ENCODE measurements around the gene GPR139. TPM values are rescaled to one million over a fixed set of nuclear protein-coding genes. Genes with fewer than 3 reads are reported as not detected.

Gene GPR139
- total RNA-seq, 2 experiments from 2014 or later, result not detected

DNA sequence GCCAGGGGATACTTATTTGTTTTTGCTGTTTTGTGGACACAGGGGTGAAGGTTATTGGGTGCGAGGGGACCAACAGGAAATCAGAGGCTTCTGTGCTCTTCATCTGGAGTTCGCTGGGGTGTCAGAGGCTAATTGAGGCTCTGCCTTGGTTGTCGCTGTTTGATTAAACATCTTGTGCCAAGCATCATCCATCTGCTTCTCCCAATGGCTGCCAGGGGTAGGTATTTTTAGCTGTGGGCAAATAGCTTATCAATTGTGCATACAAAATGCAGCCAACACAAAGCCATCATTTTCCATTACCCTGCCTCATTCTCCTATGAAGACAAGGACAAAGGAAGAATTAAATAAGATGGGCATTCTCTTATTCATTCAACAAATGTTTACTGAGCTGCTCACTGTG, 27.8 kb downstream of the GPR139 start:
- DNase-seq, result no peak
- Mint-ChIP-seq H3K36me3 (ENCODE audit: low read depth) (no peaks in the 10 kb centered on the region), H3K9me3 (ENCODE audit: insufficient read depth) (no peaks in the 10 kb centered on the region), H3K27me3 (ENCODE audit: low read depth) (no peaks in the 10 kb centered on the region), H3K27ac (no peak overlapping the region), H3K4me3 (no peak overlapping the region), H3K4me1 (ENCODE audit: low read depth) (no peaks in the 10 kb centered on the region)
- ChIA-PET POLR2A (no interaction called here), CTCF (no interaction called here)
- ATAC-seq, result no peak

DNA sequence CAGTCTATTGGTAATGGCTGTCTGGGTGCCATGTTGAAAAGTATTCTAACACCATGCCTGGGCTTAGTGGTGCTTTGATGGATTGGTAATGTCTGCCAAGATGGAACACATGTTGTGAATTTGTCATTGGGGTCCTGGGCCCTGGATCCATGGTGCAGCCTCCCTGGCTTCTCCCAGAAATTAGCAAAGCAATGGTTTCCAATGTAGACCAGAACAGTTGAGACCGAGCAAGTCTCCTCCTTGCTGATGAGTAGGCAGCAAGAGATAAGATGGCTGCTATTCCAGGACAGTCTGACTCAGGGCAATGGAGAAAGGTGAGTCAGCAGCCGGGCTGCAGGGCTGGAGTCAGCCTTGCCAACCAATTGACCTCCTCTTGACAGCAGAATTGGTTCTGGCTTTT, 30.8 kb downstream of the GPR139 start:
- ChIA-PET CTCF (no interaction called here), POLR2A (interaction anchor here (0.6 kb wide), 1 partner anchor 105 kb away, joined by 3 read pairs; no protein-coding TSS in a partner anchor)
- Mint-ChIP-seq H3K9me3 (ENCODE audit: insufficient read depth) (no peaks in the 10 kb centered on the region), H3K4me3 (no peak overlapping the region), H3K27me3 (ENCODE audit: low read depth) (no peaks in the 10 kb centered on the region), H3K4me1 (ENCODE audit: low read depth) (no peaks in the 10 kb centered on the region), H3K27ac (no peak overlapping the region), H3K36me3 (ENCODE audit: low read depth) (no peaks in the 10 kb centered on the region)
- ATAC-seq, result no peak
- no peak for DNase-seq

DNA sequence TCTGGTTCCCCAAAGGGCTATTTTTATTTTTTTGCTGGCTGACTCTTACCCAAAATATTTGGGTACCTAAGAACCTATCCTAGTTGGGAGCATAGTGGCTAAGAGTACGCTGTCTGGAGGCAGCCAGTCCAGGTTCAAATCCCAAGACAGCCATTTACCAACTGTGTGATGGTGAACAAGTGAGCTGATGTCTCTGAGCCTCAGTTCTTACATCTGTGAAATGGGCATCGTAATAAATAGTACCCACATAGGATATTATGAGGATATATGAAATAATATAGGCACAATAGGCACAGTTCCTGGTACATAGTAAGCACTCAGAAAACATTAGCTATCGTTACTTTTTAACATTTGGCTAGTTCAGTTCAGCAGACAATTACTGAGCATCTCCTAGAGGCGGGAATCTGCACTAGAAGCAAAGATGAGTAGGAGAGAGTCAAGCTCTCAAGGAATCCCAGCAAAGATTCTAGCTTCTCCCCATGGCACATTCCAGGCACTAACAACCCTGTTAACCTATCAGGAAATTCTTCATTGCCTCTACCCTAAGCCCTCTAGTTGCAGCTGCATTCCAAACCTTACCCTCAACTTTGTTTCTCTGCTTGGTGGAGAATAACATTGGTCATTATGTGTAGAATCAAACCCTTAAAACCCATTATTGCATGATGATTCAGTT, 31.6 kb downstream of the GPR139 start:
- Mint-ChIP-seq H3K9me3 (ENCODE audit: insufficient read depth) (no peaks in the 10 kb centered on the region), H3K36me3 (ENCODE audit: low read depth) (no peaks in the 10 kb centered on the region), H3K27me3 (ENCODE audit: low read depth) (no peaks in the 10 kb centered on the region), H3K27ac (no peak overlapping the region), H3K4me3 (no peak overlapping the region), H3K4me1 (ENCODE audit: low read depth) (no peaks in the 10 kb centered on the region)
- CTCF ChIA-PET, result no interaction called here
- POLR2A ChIA-PET, result interaction anchor here (0.6 kb wide), 1 partner anchor 105 kb away, joined by 3 read pairs; no protein-coding TSS in a partner anchor
- ATAC-seq (no peak), DNase-seq (no peak)

DNA sequence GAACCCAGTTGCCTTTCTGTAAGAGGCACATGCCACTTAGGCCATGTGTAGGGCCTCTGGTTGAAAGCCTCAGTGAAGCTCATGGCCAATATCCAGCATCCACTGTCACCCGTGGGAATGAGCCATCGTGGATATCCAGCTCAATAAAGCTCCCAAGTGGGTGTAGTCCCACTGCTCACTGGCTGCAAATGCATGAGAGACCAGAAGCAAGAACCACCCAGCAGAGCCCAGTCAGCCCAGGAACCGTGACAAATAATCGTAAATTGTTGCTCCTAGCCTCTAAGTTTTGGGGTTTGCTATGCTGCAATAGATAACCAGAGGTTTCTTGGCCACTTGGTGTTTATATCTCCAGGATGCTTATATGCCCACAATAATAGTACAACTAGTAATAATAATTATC, 33.7 kb downstream of the GPR139 start:
- Mint-ChIP-seq H3K4me3 (no peak overlapping the region), H3K9me3 (ENCODE audit: insufficient read depth) (no peaks in the 10 kb centered on the region), H3K27ac (no peak overlapping the region), H3K4me1 (ENCODE audit: low read depth) (no peaks in the 10 kb centered on the region), H3K36me3 (ENCODE audit: low read depth) (no peaks in the 10 kb centered on the region), H3K27me3 (ENCODE audit: low read depth) (no peaks in the 10 kb centered on the region)
- DNase-seq, result no peak
- CTCF ChIA-PET, result no interaction called here
- POLR2A ChIA-PET, result no interaction called here
- no peak for ATAC-seq

DNA sequence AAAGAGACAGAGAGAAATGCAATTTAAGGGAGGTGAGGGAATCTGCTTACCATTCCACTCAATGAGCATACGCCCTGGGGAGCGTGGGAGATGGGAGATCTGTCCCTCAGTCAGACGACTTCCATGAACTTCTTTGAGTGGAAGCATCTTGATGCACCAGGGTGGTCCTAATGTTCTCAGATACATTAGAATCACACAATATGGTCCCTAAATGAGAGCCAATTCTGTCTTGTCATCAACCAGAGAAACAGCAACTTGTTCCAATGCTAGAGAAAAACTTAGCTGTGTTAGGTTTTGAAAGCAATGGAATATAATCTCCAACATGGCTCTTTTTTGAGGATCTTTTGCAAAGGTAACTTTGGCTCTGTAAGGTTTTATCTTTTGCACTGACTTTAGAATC, 44.1 kb downstream of the GPR139 start:
- DNase-seq (no peak), ATAC-seq (no peak)
- H3K27ac Mint-ChIP-seq, result no peak overlapping the region
- H3K9me3 Mint-ChIP-seq (ENCODE audit: insufficient read depth), result no peaks in the 10 kb centered on the region
- H3K4me1 Mint-ChIP-seq (ENCODE audit: low read depth), result no peaks in the 10 kb centered on the region
- H3K36me3 Mint-ChIP-seq (ENCODE audit: low read depth), result no peaks in the 10 kb centered on the region
- H3K4me3 Mint-ChIP-seq, result no peak overlapping the region
- no peaks in the 10 kb centered on the region for H3K27me3 Mint-ChIP-seq (ENCODE audit: low read depth)
- ChIA-PET CTCF (no interaction called here), POLR2A (no interaction called here)

DNA sequence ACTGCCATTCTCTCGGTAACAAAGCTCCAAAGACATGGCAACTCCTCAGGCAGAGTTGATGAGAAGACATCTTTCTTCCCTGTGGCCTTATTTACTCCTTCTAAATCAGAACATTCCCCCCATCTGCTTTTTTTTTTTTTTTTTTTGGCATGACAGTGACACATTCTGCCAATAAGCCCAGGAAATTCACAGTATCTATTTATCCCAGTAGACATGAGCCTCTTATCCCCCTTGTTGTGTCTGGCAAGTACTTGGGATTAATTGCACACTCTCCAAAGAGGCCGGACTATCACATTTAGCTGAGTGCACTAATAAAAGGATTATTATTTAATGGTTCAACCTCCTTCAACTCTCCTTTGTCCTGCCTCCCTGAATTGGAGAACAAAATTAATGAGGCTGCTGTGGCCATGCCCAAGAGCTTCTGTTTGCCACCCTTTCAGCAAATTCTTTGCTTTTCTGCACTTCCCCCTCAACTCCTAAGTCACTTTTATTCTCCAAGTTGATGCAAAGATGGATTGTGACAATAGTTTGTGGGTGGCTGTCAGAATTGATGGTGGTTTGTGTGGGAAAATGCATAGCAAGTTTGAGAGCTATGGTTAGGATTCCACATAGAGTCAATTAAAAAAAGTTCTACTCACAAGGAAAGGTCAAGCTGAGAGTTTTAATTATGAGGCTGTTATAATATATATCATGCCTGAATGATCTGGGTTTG, 47.2 kb downstream of the GPR139 start:
- Mint-ChIP-seq H3K27me3 (ENCODE audit: low read depth) (no peaks in the 10 kb centered on the region), H3K36me3 (ENCODE audit: low read depth) (no peaks in the 10 kb centered on the region), H3K4me1 (ENCODE audit: low read depth) (no peaks in the 10 kb centered on the region), H3K9me3 (ENCODE audit: insufficient read depth) (no peaks in the 10 kb centered on the region), H3K27ac (no peak overlapping the region), H3K4me3 (no peak overlapping the region)
- DNase-seq (no peak), ATAC-seq (no peak)
- CTCF ChIA-PET, result no interaction called here
- POLR2A ChIA-PET, result no interaction called here

DNA sequence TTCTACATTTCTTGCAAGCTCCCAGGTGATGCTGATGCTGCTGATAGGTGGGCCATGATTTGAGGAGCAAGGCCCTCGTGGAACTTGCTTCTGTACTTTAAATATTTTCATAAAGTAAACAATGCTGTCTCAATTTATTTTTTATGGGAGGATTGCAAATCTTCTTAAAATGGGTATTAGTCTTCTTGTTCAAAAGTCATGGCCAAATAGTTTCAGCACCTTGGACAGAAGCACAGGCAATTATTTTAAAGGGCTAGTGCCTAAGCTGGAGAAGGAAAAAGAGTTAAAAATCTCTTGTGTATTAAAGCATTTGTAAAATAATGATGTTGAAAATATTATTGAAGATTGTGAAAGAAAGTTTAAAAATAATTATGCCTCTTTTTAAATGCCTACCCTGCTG, 50.5 kb downstream of the GPR139 start:
- H3K27me3 Mint-ChIP-seq (ENCODE audit: low read depth), result no peaks in the 10 kb centered on the region
- DNase-seq, result no peak
- H3K4me1 Mint-ChIP-seq (ENCODE audit: low read depth), result no peaks in the 10 kb centered on the region
- H3K4me3 Mint-ChIP-seq, result no peak overlapping the region
- no peaks in the 10 kb centered on the region for H3K36me3 Mint-ChIP-seq (ENCODE audit: low read depth)
- ATAC-seq, result no peak
- H3K9me3 Mint-ChIP-seq (ENCODE audit: insufficient read depth), result peaks cover 4% of the 10 kb centered on the region
- ChIA-PET POLR2A (no interaction called here), CTCF (no interaction called here)
- H3K27ac Mint-ChIP-seq, result no peak overlapping the region

DNA sequence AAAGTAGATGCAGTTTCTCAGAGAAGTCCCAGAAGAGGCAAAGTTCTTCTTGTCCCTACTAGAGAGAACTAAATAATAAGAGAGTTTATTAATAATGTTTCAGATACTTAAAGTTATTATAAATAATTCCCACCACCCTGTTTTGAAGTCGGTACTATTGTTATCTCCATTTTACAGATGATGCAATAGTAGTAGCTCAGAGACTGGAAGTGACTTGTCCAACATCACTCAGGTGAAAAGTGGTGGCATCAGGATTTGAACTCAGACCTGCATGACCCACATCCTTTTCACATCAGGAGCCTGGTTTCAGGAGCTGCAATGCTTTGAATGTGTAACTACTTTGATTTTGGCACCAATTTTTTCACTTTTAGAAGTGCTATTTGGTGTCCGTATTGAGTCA, 52.7 kb downstream of the GPR139 start:
- H3K4me1 Mint-ChIP-seq (ENCODE audit: low read depth), result no peaks in the 10 kb centered on the region
- DNase-seq, result no peak
- H3K9me3 Mint-ChIP-seq (ENCODE audit: insufficient read depth), result peaks cover 4% of the 10 kb centered on the region
- H3K4me3 Mint-ChIP-seq, result no peak overlapping the region
- POLR2A ChIA-PET, result no interaction called here
- CTCF ChIA-PET, result no interaction called here
- no peak for ATAC-seq
- H3K36me3 Mint-ChIP-seq (ENCODE audit: low read depth), result no peaks in the 10 kb centered on the region
- H3K27me3 Mint-ChIP-seq (ENCODE audit: low read depth), result no peaks in the 10 kb centered on the region
- H3K27ac Mint-ChIP-seq, result no peak overlapping the region

DNA sequence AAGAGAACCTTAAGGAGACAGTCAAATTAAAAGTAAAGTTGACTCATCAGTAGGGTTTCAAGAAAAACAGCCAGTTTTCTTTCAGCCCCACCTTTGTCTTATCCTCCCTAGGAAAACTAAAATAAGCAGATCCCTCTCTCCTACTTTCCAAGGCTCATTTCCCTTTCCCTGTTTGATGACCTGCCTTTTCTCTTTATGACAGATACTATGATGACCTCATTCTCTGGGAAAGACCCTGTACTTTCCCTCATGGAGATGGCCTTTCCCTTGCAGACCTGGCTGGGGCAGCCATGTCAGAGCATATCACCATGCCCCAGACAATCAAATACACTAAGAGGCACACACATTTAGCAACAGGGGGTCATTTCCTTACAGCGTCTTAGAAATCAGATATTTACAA, 53.6 kb downstream of the GPR139 start:
- DNase-seq (no peak), ATAC-seq (no peak)
- H3K9me3 Mint-ChIP-seq (ENCODE audit: insufficient read depth), result peaks cover 4% of the 10 kb centered on the region
- no peaks in the 10 kb centered on the region for H3K27me3 Mint-ChIP-seq (ENCODE audit: low read depth)
- ChIA-PET CTCF (no interaction called here), POLR2A (no interaction called here)
- no peak overlapping the region for H3K27ac Mint-ChIP-seq
- no peak overlapping the region for H3K4me3 Mint-ChIP-seq
- no peaks in the 10 kb centered on the region for H3K4me1 Mint-ChIP-seq (ENCODE audit: low read depth)
- H3K36me3 Mint-ChIP-seq (ENCODE audit: low read depth), result no peaks in the 10 kb centered on the region

DNA sequence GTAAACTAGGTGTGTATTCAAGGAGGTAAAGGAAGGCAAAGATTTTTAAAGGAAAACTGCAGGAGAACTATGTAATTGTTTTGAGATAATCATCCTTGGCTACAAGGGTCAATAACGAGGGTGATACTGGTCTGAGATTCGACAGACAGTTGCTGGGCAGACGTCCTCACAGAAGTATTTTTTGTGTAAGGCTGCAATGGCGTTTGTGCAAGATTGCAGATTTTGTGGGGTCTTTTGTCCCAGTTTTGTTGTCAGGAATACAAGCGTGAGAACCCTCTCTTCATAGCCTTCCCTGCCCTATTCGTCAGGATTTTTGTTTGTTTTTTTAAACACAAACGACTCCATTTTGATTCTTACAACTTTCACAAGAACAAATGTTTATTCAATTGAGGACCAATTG, 57.5 kb downstream of the GPR139 start:
- ATAC-seq, result no peak
- no peak for DNase-seq
- Mint-ChIP-seq H3K27ac (no peak overlapping the region), H3K4me1 (ENCODE audit: low read depth) (no peaks in the 10 kb centered on the region), H3K4me3 (no peak overlapping the region), H3K36me3 (ENCODE audit: low read depth) (no peaks in the 10 kb centered on the region), H3K27me3 (ENCODE audit: low read depth) (no peaks in the 10 kb centered on the region), H3K9me3 (ENCODE audit: insufficient read depth) (peaks cover 4% of the 10 kb centered on the region)
- POLR2A ChIA-PET, result no interaction called here
- CTCF ChIA-PET, result no interaction called here

DNA sequence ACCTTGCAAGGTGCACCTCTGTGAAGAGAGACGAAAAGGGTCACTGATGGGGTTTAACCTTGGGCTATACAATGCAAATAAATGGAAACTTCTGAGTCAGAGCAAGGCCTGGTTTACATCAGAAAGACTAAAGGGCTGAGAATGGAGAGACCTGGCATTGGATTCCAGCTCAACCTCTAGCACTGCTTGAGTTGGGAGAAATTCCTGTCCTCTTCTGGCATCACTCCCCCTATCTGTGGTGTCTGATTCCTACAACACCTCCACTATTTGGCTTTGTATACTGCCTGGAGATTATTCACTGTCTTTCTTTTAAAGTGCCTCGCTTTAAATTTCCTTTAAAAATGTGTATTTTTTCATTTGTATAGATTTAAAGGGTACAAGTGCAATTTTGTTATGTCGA, 68.8 kb downstream of the GPR139 start:
- Mint-ChIP-seq H3K36me3 (ENCODE audit: low read depth) (no peaks in the 10 kb centered on the region), H3K4me1 (ENCODE audit: low read depth) (no peaks in the 10 kb centered on the region), H3K9me3 (ENCODE audit: insufficient read depth) (no peaks in the 10 kb centered on the region), H3K4me3 (no peak overlapping the region), H3K27ac (no peak overlapping the region), H3K27me3 (ENCODE audit: low read depth) (no peaks in the 10 kb centered on the region)
- CTCF ChIA-PET, result no interaction called here
- DNase-seq, result no peak
- POLR2A ChIA-PET, result no interaction called here
- no peak for ATAC-seq

DNA sequence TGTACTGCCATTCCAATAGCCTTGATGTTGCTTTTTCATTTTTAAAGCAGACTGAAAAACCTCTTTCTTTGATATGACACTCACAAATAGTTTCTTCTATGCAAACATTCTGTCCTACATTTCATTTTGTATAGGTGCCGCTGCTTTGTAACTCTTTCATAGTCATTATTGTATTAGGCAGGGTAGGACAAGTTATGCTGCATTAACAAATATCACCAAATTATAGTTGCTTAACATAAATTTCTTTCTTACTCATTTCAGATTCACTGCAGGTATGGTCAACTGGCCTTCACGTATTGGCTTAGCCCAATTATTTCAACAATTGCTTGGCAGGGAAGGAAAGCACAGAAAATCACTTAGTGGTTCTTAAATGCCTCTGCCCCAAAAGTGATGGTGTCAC, 70.8 kb downstream of the GPR139 start:
- POLR2A ChIA-PET, result no interaction called here
- no peak overlapping the region for H3K4me3 Mint-ChIP-seq
- no peaks in the 10 kb centered on the region for H3K27me3 Mint-ChIP-seq (ENCODE audit: low read depth)
- no peaks in the 10 kb centered on the region for H3K36me3 Mint-ChIP-seq (ENCODE audit: low read depth)
- ATAC-seq, result no peak
- H3K9me3 Mint-ChIP-seq (ENCODE audit: insufficient read depth), result no peaks in the 10 kb centered on the region
- no peak overlapping the region for H3K27ac Mint-ChIP-seq
- no peaks in the 10 kb centered on the region for H3K4me1 Mint-ChIP-seq (ENCODE audit: low read depth)
- DNase-seq, result no peak
- CTCF ChIA-PET, result no interaction called here
